Thoracic aorta (tissue), 2 donors: Measurements from ENCODE around the gene DSN1. TPM values are rescaled to one million over a fixed set of nuclear protein-coding genes. Genes with fewer than 3 reads are reported as not detected.

ENCODE experiments used
- ATAC-seq: fragments of 150-250 bp; one replicate; pipeline ENCODE4 v1.8.0; 2017; ENCODE audit warnings: low read depth; ENCODE audit not compliant: insufficient number of reproducible peaks, low FRiP score
- DNase-seq: peaks from one replicate; pipeline ENCODE4 v3.0.0-alpha.2; 2020; ENCODE audit warnings: low spot score
- H3K27ac ChIP-seq, 2 donors: fragments of 200-600 bp; sonication (generic); 1 replicate in 1 of 2; 2 replicates in 1 of 2; pipeline ENCODE4 v1.5.1; 2016; ENCODE audit warnings: mild to moderate bottlenecking in 2 of 2, moderate library complexity in 2 of 2
- H3K27me3 ChIP-seq: fragments of 200-600 bp; sonication (generic); replicated peaks from 2 replicates; pipeline ENCODE4 v1.6.0; 2016; ENCODE audit warnings: mild to moderate bottlenecking; ENCODE audit not compliant: insufficient read depth
- H3K36me3 ChIP-seq: fragments of 200-600 bp; sonication (generic); one replicate; pipeline ENCODE4 v1.5.1; 2016
- H3K4me1 ChIP-seq, 2 donors: fragments of 200-600 bp; sonication (generic); 1 replicate in 1 of 2; 2 replicates in 1 of 2; pipeline versions ENCODE4 v1.5.1 to v1.6.0; 2016; ENCODE audit warnings: low read depth in 2 of 2, mild to moderate bottlenecking in 1 of 2; ENCODE audit not compliant: control insufficient read depth in 1 of 2
- H3K4me3 ChIP-seq: fragments of 200-600 bp; sonication (generic); 2 replicates; pipeline ENCODE4 v1.5.1; 2016; ENCODE audit warnings: mild to moderate bottlenecking
- H3K9me3 ChIP-seq: fragments of 200-600 bp; sonication (generic); 2 replicates; pipeline ENCODE4 v1.5.1; 2016
- CTCF ChIP-seq: fragments of 200-600 bp; sonication (generic); IDR thresholded peaks from one replicate; pipeline ENCODE4 v1.5.1; 2019; ENCODE audit warnings: antibody characterized with exemption
- total RNA-seq, 2 donors: library from RNA; depleted of rRNA; stranded (reverse); fragments of >200 nt; gene quantifications; one replicate each; pipeline versions ENCODE4 v1.1.0 to v1.2.3, GENCODE V29; 2016

The DSN1 gene
- total RNA-seq, 2 donors from 2014 or later: 5.6 to 6.1 TPM

GRCh38 chr20:36760647-36761046 lies 12.9 kb downstream of the DSN1 start:
- Histone ChIP-seq H3K4me3 (no peak overlapping the region), H3K4me1 (peaks cover 0 to 4% of the 10 kb centered on the region in 2 donors), H3K27ac (no peak overlapping the region), H3K9me3 (no peaks in the 10 kb centered on the region), H3K27me3 (no peaks in the 10 kb centered on the region), H3K36me3 (no peaks in the 10 kb centered on the region)
- no peak for DNase-seq
- no peak for TF ChIP-seq CTCF
- ATAC-seq: no peak

GRCh38 chr20:36758276-36758675 lies 15.3 kb downstream of the DSN1 start:
- TF ChIP-seq CTCF: no peak
- DNase-seq (no peak), ATAC-seq (no peak)
- Histone ChIP-seq H3K4me1 (peaks cover 0 to 4% of the 10 kb centered on the region in 2 donors), H3K36me3 (peaks cover 6% of the 10 kb centered on the region), H3K27ac (no peak overlapping the region), H3K27me3 (no peaks in the 10 kb centered on the region), H3K9me3 (no peaks in the 10 kb centered on the region), H3K4me3 (no peak overlapping the region)

GRCh38 chr20:36756496-36756895 lies 17.1 kb downstream of the DSN1 start:
- DNase-seq (no peak), ATAC-seq (no peak)
- Histone ChIP-seq H3K4me1 (peaks cover 0 to 4% of the 10 kb centered on the region in 2 donors), H3K36me3 (peaks cover 14% of the 10 kb centered on the region), H3K9me3 (no peaks in the 10 kb centered on the region), H3K27ac (no peak overlapping the region), H3K4me3 (no peak overlapping the region), H3K27me3 (no peaks in the 10 kb centered on the region)
- TF ChIP-seq CTCF: no peak

- Histone ChIP-seq H3K27me3 (no peaks in the 10 kb centered on the region), H3K4me3 (no peak overlapping the region), H3K4me1 (peaks cover 0 to 4% of the 10 kb centered on the region in 2 donors), H3K27ac (no peak overlapping the region), H3K36me3 (peaks cover 15% of the 10 kb centered on the region), H3K9me3 (no peaks in the 10 kb centered on the region)
- ATAC-seq: peak; percentile 76
- DNase-seq: no peak
- TF ChIP-seq CTCF: peak; percentile 86
Observed at GRCh38 chr20:36754656-36755222, 18.8 kb downstream of the DSN1 start.

- DNase-seq (no peak), ATAC-seq (no peak)
- TF ChIP-seq CTCF: no peak
- Histone ChIP-seq H3K9me3 (no peaks in the 10 kb centered on the region), H3K27me3 (no peaks in the 10 kb centered on the region), H3K36me3 (peaks cover 15% of the 10 kb centered on the region), H3K27ac (no peak overlapping the region), H3K4me3 (no peak overlapping the region), H3K4me1 (peaks cover 0 to 4% of the 10 kb centered on the region in 2 donors)
Observed at GRCh38 chr20:36752582-36752981, 21.0 kb downstream of the DSN1 start.
